CD4-positive, alpha-beta T cell treated with Interferon alpha-2 for 1 hour (primary cell): ENCODE data around the gene WASF3.
"Not testable (repeated sequence)": the region's sequence is repeated elsewhere in the genome, so short reads cannot be mapped to it uniquely, and the experiment has no call there.

Experiments
- DNase-seq, 2 donors: peaks; one replicate each; pipeline ENCODE4 v3.0.0-alpha.2; 2020 to 2022

Gene WASF3

DNA sequence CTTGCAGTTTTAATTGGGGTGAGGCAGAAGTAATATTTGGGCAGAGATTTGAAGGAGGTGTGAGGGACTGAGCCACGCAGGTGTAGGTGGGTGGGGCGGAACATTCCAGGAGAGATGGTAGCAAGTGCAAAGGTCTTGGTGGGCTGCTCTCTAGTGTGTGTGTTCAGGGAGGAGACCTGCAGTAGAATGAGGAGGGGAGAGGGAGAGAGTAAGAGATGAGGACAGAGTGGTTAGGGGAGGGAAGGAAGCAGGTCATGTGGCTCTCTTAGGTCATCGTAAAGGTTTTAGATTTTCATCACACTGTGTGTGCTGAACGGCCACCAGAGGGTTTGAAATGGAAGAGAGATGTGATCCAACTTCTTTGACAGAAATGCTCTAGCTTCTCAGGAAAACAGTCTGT, 33.5 kb downstream of the WASF3 start:
- DNase-seq = no peak

DNA sequence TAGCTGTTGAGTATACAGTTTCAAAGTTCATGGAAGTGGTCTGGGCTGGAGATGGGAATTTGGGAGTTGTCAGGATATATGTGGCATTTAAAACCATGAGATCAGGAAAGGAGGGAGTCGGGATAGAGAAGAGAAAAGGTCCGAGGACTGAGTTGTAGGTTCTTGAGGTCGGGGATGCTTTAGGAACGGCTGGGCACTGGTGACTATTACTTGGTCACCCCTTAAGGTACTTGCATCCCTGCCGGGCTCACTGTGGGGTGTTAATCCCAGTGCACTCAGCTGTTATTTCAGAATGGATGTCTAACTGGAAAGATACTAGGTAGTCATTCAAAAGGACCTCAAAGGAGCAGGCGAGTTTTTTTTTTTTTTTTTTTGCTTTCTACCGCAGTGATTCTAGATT, 34.2 kb downstream of the WASF3 start:
- no peak for DNase-seq

DNA sequence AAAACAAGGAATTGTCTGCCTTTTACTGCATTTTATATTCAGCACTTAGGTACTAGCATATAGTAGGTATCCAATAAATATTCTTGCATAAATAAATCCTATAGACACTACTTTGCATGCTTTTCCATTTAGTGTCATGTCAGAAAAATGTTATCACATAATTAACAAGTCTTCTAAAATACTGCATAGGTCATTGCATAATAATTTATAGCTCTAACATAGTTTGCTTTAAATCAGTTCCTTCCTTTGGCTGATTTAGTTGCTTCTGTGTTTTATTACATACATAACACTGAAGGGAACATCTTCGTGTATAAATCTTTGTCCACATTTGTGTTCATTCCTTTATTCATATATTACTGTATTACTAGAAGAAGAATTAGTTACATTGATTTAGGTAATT, 36.2 kb downstream of the WASF3 start:
- no peak for DNase-seq

DNA sequence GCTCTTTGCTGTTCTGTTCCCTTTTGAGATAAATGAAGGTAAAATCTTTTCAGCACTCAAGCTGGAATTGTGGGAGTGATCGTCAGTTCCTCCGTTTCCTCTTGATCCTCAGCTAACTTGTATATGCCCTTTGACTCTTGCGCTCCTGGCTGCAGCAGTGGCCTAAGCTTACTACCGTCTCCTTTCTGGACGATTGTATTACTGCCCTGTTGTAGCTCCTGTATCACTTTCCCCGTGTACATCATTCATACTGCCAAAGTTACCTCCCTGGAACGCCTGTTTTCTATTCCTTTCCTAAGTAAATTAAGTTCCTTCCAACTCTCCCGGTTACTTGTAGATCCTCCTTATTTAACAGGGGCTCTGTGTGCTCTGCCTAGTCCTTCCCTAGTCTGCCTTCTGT, 36.9 kb downstream of the WASF3 start:
- DNase-seq = no peak

DNA sequence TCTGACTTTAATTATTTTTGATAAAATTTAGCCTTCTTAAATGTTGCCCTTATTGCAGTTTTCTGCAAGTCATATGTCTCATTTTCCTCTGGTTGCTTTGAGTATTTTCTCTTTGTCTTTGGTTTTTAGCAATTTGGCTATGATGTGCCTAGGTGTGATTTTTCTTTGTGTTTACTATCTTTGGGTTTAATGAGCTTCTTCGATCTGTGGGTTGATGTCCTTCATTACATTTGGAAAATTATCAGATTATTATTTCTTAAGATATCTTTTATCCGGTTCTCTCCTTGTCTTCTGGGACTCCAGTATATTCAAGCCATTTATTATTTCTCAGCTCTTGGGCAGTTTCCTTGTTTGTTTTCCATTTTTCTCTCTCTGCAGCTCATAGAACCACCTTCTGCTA, 39.0 kb downstream of the WASF3 start:
- no peak for DNase-seq

DNA sequence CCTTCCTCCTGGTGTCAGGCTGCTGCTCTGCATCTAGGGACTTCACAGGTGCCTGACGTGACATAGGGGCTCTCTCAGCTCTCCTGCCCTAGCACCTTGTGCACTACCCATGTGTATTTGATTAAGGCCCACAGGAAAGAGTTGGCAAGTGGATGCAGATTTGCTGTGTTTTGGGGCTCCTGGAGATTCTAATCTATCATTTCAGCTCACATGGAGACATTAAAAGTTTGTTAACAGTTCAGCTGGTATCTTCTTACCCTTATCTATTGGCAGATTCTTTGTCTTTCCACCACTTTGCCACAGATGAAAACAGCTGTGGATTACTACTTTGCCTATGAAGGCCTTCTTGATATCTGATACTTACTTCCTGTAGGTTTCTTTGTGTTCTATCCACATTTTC, 41.9 kb downstream of the WASF3 start:
- DNase-seq = no peak

DNA sequence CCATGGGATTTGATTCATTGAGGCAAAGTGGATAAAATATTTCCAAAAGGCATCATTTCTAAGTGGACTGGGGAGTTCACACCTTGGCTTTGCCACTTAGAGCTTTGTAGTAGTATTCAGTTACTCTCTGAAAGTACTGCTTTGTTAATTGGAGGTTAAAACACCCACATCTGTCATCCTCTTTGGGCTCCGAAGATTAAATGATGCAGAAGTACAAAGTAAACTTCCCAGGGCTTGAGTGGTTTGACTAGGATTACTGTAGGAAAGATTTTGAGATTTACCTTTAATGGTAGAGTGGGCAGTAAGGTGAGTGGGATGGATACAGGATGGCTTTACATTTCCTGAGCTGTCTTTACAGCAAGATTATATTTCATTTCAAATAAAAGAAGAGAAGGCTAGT, 42.4 kb downstream of the WASF3 start:
- DNase-seq = no peak

DNA sequence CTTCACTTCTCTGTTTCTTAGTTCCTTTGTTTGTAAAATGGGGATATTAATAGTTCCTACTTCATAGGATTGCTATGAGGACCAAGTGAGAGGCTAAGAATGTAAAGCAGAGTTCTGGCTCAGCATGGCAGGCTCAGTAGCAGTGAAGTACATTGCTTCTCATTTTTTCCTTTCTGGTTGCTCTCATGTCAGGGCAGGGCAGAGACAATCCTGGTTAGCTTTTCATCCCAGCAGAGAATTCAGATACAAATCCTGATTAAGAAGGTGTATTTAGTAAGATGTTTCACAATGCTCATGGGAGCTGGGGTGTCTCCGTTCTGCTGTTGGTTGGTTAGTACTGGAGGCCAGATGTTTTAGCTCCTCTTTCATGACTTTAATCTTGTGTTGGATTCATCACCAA, 42.9 kb downstream of the WASF3 start:
- no peak for DNase-seq

DNA sequence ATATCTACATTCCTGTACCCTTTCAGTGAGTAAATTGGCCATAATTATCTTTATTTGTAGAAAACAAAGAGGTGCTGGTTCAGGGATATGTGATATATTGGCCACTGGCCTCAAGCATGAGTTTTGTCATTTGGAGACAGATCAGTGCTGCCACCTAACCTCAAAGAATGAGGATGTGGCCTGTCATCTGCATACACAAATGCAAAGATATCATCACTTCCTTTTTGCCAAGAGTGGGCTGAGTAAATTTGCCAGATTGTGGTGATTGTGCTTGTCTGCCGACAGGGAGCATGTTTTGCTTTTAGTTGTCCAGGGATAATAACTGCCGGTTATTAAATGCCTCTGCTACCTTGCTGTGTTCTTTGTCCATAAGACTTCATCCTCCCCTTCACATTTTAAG, 44.2 kb downstream of the WASF3 start:
- DNase-seq = no peak

DNA sequence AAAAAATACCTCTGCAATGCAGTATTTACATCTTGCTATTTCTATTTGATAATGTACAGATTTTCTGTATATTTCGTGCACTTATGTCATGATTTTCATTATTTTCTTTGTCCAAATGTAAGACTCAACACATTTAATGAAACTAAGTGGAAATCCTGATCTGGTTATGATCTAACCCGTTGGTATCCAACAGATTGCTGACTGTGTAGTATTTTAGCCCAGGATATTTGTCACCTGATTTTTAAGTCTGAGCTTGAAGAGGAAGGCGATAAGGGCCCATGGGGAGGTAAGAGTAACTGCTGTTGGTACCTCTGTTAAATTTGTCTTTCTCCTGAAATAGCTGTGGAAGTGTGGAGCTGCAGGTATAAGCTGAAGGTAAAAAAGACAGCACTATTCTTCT, 45.3 kb downstream of the WASF3 start:
- no peak for DNase-seq

DNA sequence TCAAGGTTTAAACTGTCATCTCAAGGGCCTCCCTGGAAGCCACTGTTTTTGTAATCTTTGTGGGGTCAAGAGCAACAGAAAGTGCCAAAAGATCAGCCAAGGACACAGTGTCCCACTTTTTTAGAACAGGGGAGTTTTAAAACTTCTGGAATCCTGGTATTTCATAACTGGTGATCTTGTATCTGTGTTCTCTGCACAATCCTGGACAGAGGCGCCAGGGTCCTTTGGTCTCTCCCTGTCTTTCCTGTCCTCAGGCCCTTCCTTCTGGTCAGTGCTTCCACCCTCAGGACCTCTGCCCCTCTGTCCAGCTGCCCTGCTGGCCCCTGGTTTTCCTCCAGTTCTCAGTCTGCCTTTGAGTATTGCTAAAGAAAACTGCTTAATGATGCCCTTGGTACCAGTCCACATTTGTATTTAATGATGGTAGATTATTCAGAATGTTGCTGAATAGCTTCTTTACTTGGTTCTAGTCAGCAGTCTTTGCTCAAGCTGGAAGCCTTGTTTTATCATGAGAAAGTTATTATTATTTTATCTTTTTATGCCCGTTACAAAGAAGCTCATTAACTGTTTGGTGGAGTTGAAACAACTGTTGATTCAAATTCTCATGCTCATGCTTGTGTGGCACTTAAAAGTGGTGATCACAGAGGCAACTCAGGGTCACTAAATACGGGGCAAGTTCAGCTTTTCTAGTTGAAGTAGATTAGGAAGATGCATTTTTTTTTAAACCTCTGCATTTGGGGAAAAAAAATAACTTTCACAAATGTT, 47.5 kb downstream of the WASF3 start:
- no peak for DNase-seq

DNA sequence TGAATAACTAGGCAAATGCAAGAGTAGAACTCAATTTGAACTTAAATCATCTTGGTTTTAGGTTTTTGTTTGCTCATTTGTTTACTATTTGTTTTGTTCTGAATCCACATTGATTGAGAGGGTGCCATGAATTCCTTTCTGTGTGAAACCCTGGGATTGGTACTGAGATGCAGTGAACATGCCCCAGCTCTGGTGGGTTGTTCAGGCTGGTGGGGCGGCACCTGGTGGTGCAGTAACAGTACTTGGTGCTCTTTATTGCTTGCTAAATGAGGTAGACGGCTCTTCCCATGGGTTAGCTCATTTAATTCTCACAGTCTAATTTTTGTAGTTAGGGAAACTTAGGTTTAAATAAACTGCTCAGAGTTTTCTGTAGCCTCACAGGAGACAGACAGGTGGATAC, 48.4 kb downstream of the WASF3 start:
- DNase-seq = no peak

DNA sequence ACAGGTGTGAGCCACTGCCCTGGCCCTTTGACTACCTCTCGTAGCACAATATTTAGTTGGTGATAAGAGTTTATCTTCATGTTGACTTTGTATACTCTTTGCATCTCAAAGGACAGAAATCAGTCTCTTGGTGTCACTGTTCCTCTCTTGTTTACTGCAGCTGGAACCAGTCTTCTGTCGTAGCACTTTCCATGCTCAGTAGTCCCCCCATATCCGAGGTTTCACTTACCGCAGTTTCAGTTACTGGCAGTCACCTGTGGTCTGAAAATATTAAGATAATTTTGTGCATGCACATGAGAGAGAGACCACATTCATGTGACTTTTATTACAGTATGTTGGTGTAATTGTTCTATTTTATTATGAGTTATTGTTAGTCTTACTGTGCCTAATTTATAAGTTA, 49.1 kb downstream of the WASF3 start:
- no peak for DNase-seq

DNA sequence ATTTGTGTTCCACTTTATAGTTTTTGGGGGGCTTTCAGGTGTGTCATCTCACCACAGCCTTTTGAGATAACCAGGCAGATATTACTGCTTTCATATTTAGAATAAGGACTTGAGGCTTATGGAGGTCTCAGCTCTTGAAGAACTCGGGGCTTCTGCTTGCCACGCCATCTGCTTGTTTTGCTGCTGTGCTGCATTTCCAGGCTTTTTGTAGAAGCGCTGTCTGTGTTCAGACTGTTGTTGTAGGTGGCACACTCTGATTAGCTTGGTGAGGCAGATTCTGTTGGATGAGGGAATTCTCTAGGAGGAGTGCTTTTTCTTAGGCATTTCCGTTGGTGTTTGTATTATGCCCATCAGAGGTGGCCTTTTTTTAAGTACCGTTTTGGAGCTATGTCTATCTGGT, 57.2 kb downstream of the WASF3 start:
- no peak for DNase-seq

DNA sequence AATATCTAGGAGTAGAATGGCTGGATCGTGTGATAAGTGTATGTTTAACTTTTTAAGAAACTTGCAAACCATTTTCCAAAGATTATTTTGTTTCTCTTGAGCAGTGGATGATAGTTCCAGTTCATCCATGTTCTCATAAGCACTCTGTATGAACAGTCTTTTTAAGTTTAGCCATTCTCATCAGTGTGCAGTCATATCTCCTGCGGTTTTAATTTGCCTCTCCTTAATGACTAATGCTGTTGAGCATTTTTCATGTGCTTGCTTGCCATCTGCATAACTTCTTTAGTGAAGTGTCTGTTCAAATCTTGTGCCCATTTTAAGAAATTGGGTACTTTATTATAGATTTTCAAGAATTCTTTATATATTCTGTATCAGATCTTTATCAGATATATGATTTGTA, 58.6 kb downstream of the WASF3 start:
- no peak for DNase-seq

DNA sequence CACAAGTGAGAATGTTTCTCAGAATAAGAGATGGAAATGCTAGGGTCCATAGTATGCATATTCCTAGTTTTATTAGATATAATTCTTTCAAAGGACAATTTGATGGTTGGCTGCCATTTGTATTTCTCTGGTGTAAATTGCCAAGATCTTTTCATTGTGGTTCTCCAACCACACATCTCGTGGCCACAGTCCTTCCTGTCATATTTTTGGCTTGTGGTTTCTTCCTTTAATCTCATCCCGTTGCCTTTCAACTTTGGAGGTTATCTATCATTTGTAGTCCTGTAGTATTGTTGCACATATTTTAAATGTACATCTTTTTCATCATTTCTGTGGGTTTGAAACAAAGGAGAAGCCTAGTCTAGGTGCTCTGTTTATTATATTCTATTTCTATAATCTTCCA, 61.2 kb downstream of the WASF3 start:
- DNase-seq = no peak

DNA sequence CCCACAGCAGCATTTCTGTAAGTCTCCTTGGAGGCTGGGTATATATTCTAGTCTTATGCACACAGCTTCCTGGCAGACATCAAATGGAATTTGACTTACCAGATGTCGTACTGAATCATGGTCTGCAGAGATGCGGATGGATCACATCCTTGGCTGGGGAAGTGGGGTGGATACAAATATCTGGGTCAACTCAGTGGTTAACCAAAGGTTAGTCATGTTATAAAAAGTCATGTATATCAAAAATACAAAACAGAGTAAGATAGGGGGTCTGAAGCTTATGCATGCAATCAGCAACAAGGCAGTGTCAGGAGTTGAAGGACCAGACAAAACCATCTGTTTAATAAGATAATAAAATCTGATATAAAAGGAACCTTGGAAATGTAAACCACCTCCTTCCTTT, 61.9 kb downstream of the WASF3 start:
- no peak for DNase-seq

DNA sequence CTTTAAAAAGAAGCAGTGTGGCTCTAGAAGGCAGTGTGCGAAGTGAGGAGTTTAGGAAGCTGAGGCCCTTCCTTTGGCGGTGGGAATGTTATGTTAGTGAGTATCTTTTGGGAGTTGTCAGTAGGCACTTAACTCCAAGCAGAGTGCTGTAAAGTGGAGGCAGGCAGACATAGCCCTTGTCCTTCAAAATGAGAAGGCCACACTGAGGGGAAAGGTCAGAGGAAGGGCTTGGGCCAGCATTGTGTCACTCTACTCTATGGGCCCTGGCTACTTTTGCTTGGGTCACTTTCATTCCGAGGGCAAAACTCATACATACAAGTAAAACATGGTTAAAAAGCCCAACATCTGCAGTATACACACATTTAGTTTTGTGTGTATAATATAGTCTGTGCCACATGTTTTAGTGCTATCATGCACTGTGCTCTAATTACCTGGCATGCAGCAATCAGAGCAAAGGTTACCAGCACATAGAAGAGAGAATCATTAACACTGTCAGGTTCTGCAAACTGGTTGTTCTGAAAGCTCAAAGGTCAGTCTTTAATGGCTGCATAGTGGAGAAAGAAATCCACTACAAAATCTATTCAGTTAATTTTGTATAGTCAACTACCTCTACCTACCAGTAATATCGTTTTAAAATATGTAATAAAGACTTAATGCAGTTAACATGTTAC, 64.4 kb downstream of the WASF3 start:
- no peak for DNase-seq

DNA sequence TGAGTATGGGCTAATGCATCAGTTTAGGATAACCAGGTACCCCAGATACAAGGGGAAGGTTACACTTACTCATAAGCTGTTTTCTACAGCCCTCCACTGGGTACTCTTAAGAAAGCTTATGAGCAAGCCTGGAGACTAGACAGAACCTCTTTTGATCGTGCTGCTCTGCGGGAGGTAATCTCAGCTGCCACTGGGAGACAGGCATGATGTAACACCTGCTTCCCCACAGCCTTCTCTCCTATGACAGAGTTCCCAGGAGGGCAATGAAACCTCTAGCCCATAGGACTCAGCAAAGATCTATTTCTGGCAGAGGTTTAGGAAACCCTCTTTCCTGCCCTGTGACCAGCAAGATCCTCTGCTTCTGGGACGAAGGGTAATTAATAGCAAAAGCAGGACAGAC, 65.6 kb downstream of the WASF3 start:
- DNase-seq = no peak

DNA sequence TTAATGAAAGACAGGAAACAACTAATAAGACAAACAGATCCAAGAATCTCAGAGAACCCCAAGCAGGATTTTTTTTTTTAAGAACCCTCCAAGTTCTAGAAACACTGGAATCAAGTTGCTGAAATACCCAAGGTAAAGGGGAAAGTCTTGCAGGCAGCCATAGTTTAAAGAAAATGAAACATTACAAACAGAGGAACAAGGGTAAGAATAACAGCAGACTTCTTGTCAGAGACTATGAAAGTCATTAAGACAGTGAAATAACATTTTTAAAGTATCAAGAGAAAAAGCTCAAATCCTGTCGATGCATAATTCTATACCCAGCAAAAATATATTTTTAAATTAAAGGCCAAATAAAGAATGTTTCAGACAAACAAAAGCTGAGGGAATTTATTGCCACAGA, 67.1 kb downstream of the WASF3 start:
- DNase-seq = no peak

DNA sequence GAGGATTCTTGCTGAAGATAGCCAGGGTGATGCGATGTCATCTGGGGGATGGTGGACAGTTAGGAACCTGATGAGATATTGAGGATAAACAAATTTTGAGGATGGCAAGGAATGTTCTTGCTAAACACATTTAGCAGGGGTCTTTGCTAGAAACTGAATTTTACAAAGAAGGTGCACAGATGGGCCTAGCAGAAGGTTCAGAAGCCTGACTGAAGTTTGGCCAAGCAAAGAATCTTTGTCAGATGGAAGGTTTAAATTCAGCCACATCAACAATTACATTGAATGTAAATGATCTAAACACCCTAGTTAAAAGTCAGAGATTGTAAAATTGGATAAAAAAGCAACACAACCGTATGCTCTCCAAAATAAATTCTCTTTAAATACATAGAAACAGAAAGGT, 68.8 kb downstream of the WASF3 start:
- no peak for DNase-seq

DNA sequence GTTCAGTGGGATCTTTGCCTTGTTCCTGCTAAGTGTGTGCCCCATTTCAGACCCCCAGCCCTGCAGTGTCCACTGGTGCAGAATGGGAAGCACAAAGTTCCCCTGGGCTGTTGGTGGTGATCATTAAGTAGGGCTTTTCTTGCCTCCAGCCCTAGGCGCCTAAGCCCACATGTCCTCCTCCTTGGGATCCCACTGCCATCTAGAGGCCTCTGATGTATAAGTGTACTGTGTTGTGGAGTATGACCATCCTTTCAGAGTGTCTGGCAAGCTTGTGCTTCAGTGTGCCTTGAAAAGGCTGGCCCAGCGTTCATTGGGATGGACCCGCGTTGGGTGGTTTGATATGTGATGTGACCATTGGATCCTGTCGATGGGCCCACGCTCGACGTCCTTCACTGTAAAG, 71.2 kb downstream of the WASF3 start:
- no peak for DNase-seq

DNA sequence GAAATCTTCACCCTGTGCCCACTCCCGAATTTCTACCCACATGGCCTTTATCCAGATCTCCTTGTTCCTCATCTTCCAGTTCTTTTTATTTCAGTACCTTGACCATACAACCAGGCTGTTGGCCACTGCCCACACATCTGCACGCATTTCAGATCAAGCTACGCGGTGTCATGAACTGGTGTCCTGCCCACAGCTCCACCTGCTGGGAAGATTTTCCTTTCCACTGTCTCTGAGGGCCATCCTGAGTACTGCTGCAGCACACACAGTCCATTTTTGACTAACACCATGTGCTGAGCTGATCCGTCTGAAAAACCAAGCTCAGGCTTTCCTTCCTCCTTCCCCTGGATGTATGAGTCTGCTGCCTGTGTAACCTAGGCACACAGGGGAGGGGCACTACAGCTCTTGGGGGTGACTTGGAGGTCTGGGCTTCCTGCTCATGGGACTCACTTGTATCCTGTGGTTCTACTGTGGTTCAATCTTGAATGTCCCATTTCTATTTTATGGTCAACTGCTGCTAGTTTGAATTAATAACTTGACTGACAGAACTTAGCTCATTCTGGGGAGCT, 71.9 kb downstream of the WASF3 start:
- DNase-seq = no peak

DNA sequence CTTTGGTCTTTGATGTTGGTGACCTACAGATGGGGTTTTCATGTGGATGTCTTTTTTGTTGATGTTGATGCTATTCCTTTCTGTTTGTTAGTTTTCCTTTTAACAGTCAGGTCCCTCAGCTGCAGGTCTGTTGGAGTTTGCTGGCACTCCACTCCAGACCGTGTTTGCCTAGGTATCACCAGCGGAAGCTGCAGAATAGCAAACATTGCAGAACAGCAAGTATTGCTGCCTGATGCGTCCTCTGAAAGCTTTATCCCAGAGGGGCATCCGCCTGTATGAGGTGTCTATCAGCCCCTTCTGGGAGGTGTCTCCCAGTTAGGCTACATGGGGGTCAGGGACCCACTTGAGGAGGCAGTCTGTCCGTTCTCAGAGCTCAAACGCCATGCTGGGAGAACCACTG, 78.2 kb downstream of the WASF3 start:
- not testable (repeated sequence) for DNase-seq

DNA sequence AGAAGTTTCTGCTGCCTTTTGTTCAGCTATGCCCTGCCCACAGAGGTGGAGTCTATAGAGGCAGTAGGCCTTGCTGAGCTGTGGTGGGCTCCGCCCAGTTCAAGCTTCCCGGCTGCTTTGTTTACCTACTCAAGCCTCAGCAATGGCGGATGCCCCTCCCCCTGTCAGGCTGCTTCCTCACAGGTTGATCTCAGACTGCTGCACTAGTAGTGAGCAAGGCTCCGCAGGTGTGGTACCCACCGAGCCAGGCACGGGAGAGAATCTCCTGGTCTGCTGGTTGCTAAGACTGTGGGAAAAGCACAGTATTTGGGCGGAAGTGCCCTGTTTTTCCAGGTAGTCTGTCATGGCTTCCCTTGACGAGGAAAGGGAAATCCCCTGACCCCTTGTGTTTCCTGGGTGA, 78.6 kb downstream of the WASF3 start:
- not testable (repeated sequence) for DNase-seq
